Vagina (tissue), 2 donors: ENCODE results near the gene SAMD10.

Experiments used
- CTCF ChIP-seq, 3 experiments: fragments of 450-650 bp in 2 of 3; fragments of 200-600 bp in 1 of 3; sonication (generic) in 1 of 3; IDR thresholded peaks; one replicate each; pipeline ENCODE4 v1.5.1; 2017 to 2019; ENCODE audit warnings: antibody characterized with exemption in 3 of 3, mild to moderate bottlenecking in 2 of 3, moderate library complexity in 2 of 3
- POLR2A ChIP-seq, 2 donors: fragments of 450-650 bp; IDR thresholded peaks; one replicate each; pipeline ENCODE4 v1.6.1; 2017; ENCODE audit warnings: antibody characterized with exemption in 2 of 2, mild to moderate bottlenecking in 2 of 2, moderate library complexity in 2 of 2

GRCh38 chr20:63963348-63963741 is 16.1 kb downstream of the SAMD10 start:
- no peak for TF ChIP-seq CTCF (IDR thresholded peaks at IDR 0.05)
- TF ChIP-seq POLR2A (IDR thresholded peaks at IDR 0.05), result no peak
